HUES6 (cell line): ENCODE measurements around the gene NTN1.

Experiments
- H3K27ac ChIP-seq: 2 replicates; pipeline ENCODE4 v1.7.0; 2013; ENCODE audit warnings: low read depth, mild to moderate bottlenecking, low read length, inconsistent platforms
- H3K27me3 ChIP-seq: 2 replicates; pipeline ENCODE4 v1.6.1; 2013; ENCODE audit warnings: low read length; ENCODE audit not compliant: control insufficient read depth, insufficient read depth
- H3K36me3 ChIP-seq: 2 replicates; pipeline ENCODE4 v1.6.1; 2013; ENCODE audit warnings: low read length; ENCODE audit not compliant: control insufficient read depth, insufficient read depth
- H3K4me1 ChIP-seq: 2 replicates; pipeline ENCODE4 v1.6.1; 2013; ENCODE audit warnings: low read length; ENCODE audit not compliant: control insufficient read depth, insufficient read depth
- H3K4me3 ChIP-seq: 2 replicates; pipeline ENCODE4 v1.5.1; 2013; ENCODE audit warnings: low read depth, low read length
- H3K9ac ChIP-seq: one replicate; pipeline ENCODE4 v1.6.1; 2013; ENCODE audit warnings: mild to moderate bottlenecking, low read length
- H3K9me3 ChIP-seq: 2 replicates; pipeline ENCODE4 v1.6.1; 2013; ENCODE audit warnings: low read depth, low read length; ENCODE audit not compliant: control insufficient read depth, insufficient read depth

Gene NTN1

GRCh38 chr17:9209347-9209746, 188.0 kb downstream of the NTN1 start:
- Histone ChIP-seq H3K27me3 (no peaks in the 10 kb centered on the region), H3K9ac (no peak overlapping the region), H3K27ac (no peak overlapping the region), H3K4me1 (no peaks in the 10 kb centered on the region; the same call in 1 of the 2 replicates), H3K9me3 (0 out of 2 replicates have a peak, but pooled peaks cover 2% of the 10 kb centered on the region), H3K4me3 (no peak overlapping the region), H3K36me3 (no peaks in the 10 kb centered on the region)

GRCh38 chr17:9209781-9210370, 188.6 kb downstream of the NTN1 start:
- Histone ChIP-seq H3K36me3 (no peaks in the 10 kb centered on the region), H3K4me1 (no peaks in the 10 kb centered on the region; the same call in 1 of the 2 replicates), H3K4me3 (no peak overlapping the region), H3K27me3 (no peaks in the 10 kb centered on the region), H3K9ac (no peak overlapping the region), H3K27ac (no peak overlapping the region), H3K9me3 (no peaks in the 10 kb centered on the region)

GRCh38 chr17:9211133-9211765, 189.9 kb downstream of the NTN1 start:
- no peaks in the 10 kb centered on the region for H3K36me3 ChIP-seq
- H3K9ac ChIP-seq = no peak overlapping the region
- peaks cover 10% of the 10 kb centered on the region for H3K9me3 ChIP-seq
- H3K27me3 ChIP-seq = no peaks in the 10 kb centered on the region
- no peak overlapping the region for H3K4me3 ChIP-seq
- H3K27ac ChIP-seq = no peak overlapping the region
- no peaks in the 10 kb centered on the region for H3K4me1 ChIP-seq

- H3K4me3 ChIP-seq = no peak overlapping the region
- no peak overlapping the region for H3K27ac ChIP-seq
- no peaks in the 10 kb centered on the region; the same call in 1 of the 2 replicates for H3K4me1 ChIP-seq
- peaks cover 13% of the 10 kb centered on the region for H3K9me3 ChIP-seq
- H3K9ac ChIP-seq = no peak overlapping the region
- H3K36me3 ChIP-seq = no peaks in the 10 kb centered on the region
- no peaks in the 10 kb centered on the region for H3K27me3 ChIP-seq
Measured at GRCh38 chr17:9212376-9213302, 191.3 kb downstream of the NTN1 start.

- H3K36me3 ChIP-seq = no peaks in the 10 kb centered on the region
- H3K9ac ChIP-seq = no peak overlapping the region
- H3K27ac ChIP-seq = no peak overlapping the region
- peaks cover 13% of the 10 kb centered on the region for H3K9me3 ChIP-seq
- no peak overlapping the region for H3K4me3 ChIP-seq
- peaks cover 6% of the 10 kb centered on the region; the same call in 1 of the 2 replicates for H3K4me1 ChIP-seq
- no peaks in the 10 kb centered on the region for H3K27me3 ChIP-seq
Measured at GRCh38 chr17:9213303-9213640, 192.0 kb downstream of the NTN1 start.

- Histone ChIP-seq H3K9ac (no peak overlapping the region), H3K9me3 (peaks cover 13% of the 10 kb centered on the region), H3K4me3 (no peak overlapping the region), H3K27ac (no peak overlapping the region), H3K4me1 (peaks cover 19% of the 10 kb centered on the region), H3K27me3 (no peaks in the 10 kb centered on the region), H3K36me3 (no peaks in the 10 kb centered on the region)
Measured at GRCh38 chr17:9215465-9215864, 194.2 kb downstream of the NTN1 start.

GRCh38 chr17:9217151-9218056, 196.1 kb downstream of the NTN1 start:
- no peak overlapping the region for H3K4me3 ChIP-seq
- H3K36me3 ChIP-seq = no peaks in the 10 kb centered on the region
- H3K27ac ChIP-seq = no peak overlapping the region
- no peaks in the 10 kb centered on the region for H3K27me3 ChIP-seq
- peaks cover 30% of the 10 kb centered on the region for H3K4me1 ChIP-seq
- H3K9ac ChIP-seq = no peak overlapping the region
- H3K9me3 ChIP-seq = peaks cover 13% of the 10 kb centered on the region

- peaks cover 13% of the 10 kb centered on the region for H3K9me3 ChIP-seq
- no peak overlapping the region for H3K27ac ChIP-seq
- no peak overlapping the region for H3K4me3 ChIP-seq
- H3K9ac ChIP-seq = no peak overlapping the region
- H3K36me3 ChIP-seq = no peaks in the 10 kb centered on the region
- H3K4me1 ChIP-seq = peaks cover 30% of the 10 kb centered on the region
- no peaks in the 10 kb centered on the region for H3K27me3 ChIP-seq
Measured at GRCh38 chr17:9218064-9218635, 196.8 kb downstream of the NTN1 start.

- H3K27me3 ChIP-seq = no peaks in the 10 kb centered on the region
- no peak overlapping the region for H3K27ac ChIP-seq
- no peaks in the 10 kb centered on the region for H3K36me3 ChIP-seq
- H3K4me3 ChIP-seq = no peak overlapping the region
- H3K9me3 ChIP-seq = peaks cover 13% of the 10 kb centered on the region
- peaks cover 30% of the 10 kb centered on the region for H3K4me1 ChIP-seq
- no peak overlapping the region for H3K9ac ChIP-seq
Measured at GRCh38 chr17:9218911-9219310, 197.6 kb downstream of the NTN1 start.

GRCh38 chr17:9219631-9220397, 198.5 kb downstream of the NTN1 start:
- Histone ChIP-seq H3K9ac (no peak overlapping the region), H3K27ac (no peak overlapping the region), H3K36me3 (no peaks in the 10 kb centered on the region), H3K27me3 (no peaks in the 10 kb centered on the region), H3K4me3 (no peak overlapping the region), H3K9me3 (peaks cover 13% of the 10 kb centered on the region), H3K4me1 (peaks cover 30% of the 10 kb centered on the region)
